Ovary (tissue), 9 donors: ENCODE results near the gene NAALAD2. TPM values are rescaled to one million over a fixed set of nuclear protein-coding genes. Genes with fewer than 3 reads are reported as not detected.
"Not testable (repeated sequence)": the region's sequence is repeated elsewhere in the genome, so short reads cannot be mapped to it uniquely, and the experiment has no call there.

Experiments used
- DNase-seq, 5 donors: peaks; one replicate each; pipeline ENCODE4 v3.0.0-alpha.2; 2019 to 2020
- H3K27ac ChIP-seq, 2 donors: fragments of 200-600 bp; one replicate each; pipeline versions ENCODE4 v1.5.1 to v1.8.0; 2019 to 2022
- H3K27me3 ChIP-seq: fragments of 200-600 bp; one replicate; pipeline ENCODE4 v1.8.0; 2022
- H3K36me3 ChIP-seq: fragments of 200-600 bp; sonication (generic); one replicate; pipeline ENCODE4 v1.5.1; 2019
- H3K4me1 ChIP-seq: one replicate; pipeline ENCODE4 v1.8.1; 2013; ENCODE audit warnings: mild to moderate bottlenecking, moderate library complexity; ENCODE audit not compliant: insufficient read depth
- H3K4me3 ChIP-seq: fragments of 200-600 bp; sonication (generic); one replicate; pipeline ENCODE4 v1.5.1; 2017
- H3K9me3 ChIP-seq, 2 donors: fragments of 200-600 bp in 1 of 2; sonication (generic) in 1 of 2; one replicate each; pipeline versions ENCODE4 v1.5.1 to v1.8.1; 2013 to 2019; ENCODE audit warnings: mild to moderate bottlenecking in 1 of 2, moderate library complexity in 1 of 2
- CTCF ChIP-seq, 3 donors: fragments of 450-650 bp in 2 of 3; fragments of 200-600 bp in 1 of 3; IDR thresholded peaks; one replicate each; pipeline versions ENCODE4 v1.5.1 to v1.8.0; 2016 to 2022; ENCODE audit warnings: antibody characterized with exemption in 3 of 3, mild to moderate bottlenecking in 1 of 3
- EP300 ChIP-seq: sonication (generic); formaldehyde crosslinking; IDR thresholded peaks from one replicate; pipeline ENCODE4 v1.6.1; 2017; ENCODE audit warnings: antibody characterized with exemption
- POLR2A ChIP-seq: fragments of 450-650 bp; IDR thresholded peaks from one replicate; pipeline ENCODE4 v1.6.1; 2017; ENCODE audit warnings: antibody characterized with exemption, mild to moderate bottlenecking, moderate library complexity
- WGBS, 3 donors: extraction: QIAGEN DNeasy Blood & Tissue Kit in 1 of 3; methylation state at CpG; one replicate each; pipeline versions ENCODE4 v1.1.5 to v1.1.7; 2013 to 2017; 5-methylcytosine and 5-hydroxymethylcytosine counted together
- intact Hi-C, 4 donors: fragments of 100-400 bp; cut with DNase I; formaldehyde crosslinking; loops; one replicate each; pipeline versions ENCODE4 v1.11.0 to v1.15.1; 2022 to 2023
- polyA plus RNA-seq, 2 donors: library from polyadenylated mRNA; stranded (reverse); fragments of 200-250 nt in 1 of 2; fragments of 350-450 nt in 1 of 2; fragmentation: Illumina TruSeq in 1 of 2; extraction: RNeasy Lipid Tissue Mini Kit (QIAGEN cat#74804) in 1 of 2; gene quantifications; one replicate each; pipeline ENCODE4 v1.2.3, GENCODE V29; 2013 to 2014
- small RNA-seq: library from RNA; depleted of rRNA; stranded (forward); fragments of <200 nt; gene quantifications from one replicate; pipeline ENCODE3, GENCODE V24; 2016
- total RNA-seq, 7 donors: library from RNA; depleted of rRNA in 2 of 7; stranded (reverse); fragments of >200 nt in 2 of 7; fragmentation: NEBNext Ultra II Directional in 3 of 7; extraction: Animal tissue kit (Norgen Biotek cat#: 25700) in 3 of 7; gene quantifications; one replicate each; pipeline versions ENCODE4 v1.1.0 to v1.2.4, GENCODE V29; 2016 to 2023
- donor health status: DM: no; HTN: no; CAD: no; lungs with moderate emphysema.
- donor health status: DM: no; HTN: no; CAD: no.
- donor health status: Bipolar disorder and iron deficiency.
- donor health status: DM: yes; HTN: yes; CAD: no.
- donor health status: DM: no; HTN: no; CAD: no.
- donor health status: DM: yes; HTN: yes; CAD: no.

The NAALAD2 gene
- total and polyA plus RNA-seq, 9 donors = 3.2 to 17.5 (median 4.6) TPM

- intact Hi-C loops = no loop called here
- no peak for TF ChIP-seq POLR2A
- TF ChIP-seq CTCF (IDR thresholded peaks at IDR 0.05) = no peak
- Histone ChIP-seq H3K4me1 (no peaks in the 10 kb centered on the region), H3K27ac (no peak overlapping the region), H3K36me3 (no peaks in the 10 kb centered on the region), H3K27me3 (no peaks in the 10 kb centered on the region), H3K4me3 (no peak overlapping the region), H3K9me3 (no peaks in the 10 kb centered on the region)
- 16 to 30% (median 23%) methylated on average over 4 of the region's 4 CpGs for WGBS, 3 donors
- no peak for DNase-seq
These were observed 101.1 kb downstream of the NAALAD2 start for GRCh38 chr11:90235526-90235925.

GRCh38 chr11:90237004-90237403 lies 102.5 kb downstream of the NAALAD2 start:
- no peak overlapping the region for H3K4me3 ChIP-seq
- whole genome bisulfite sequencing, 3 donors = 89 to 93% (median 92%) methylated on average over 4 of the region's 4 CpGs

GRCh38 chr11:90239967-90240636 lies 105.6 kb downstream of the NAALAD2 start:
- intact Hi-C loops, H3K36me3 ChIP-seq: not testable (repeated sequence)
- WGBS, 3 donors = 85 to 94% (median 91%) methylated on average over 18 to 20 of the region's 20 CpGs

More at GRCh38 chr11:90237004-90237403, 102.5 kb downstream of the NAALAD2 start:
- DNase-seq = no peak
- Histone ChIP-seq H3K4me1 (no peaks in the 10 kb centered on the region), H3K27ac (no peak overlapping the region), H3K27me3 (no peaks in the 10 kb centered on the region), H3K9me3 (no peaks in the 10 kb centered on the region), H3K36me3 (no peaks in the 10 kb centered on the region)
- no peak for TF ChIP-seq EP300
- no peak for TF ChIP-seq CTCF (IDR thresholded peaks at IDR 0.05)
- no peak for TF ChIP-seq POLR2A
- intact Hi-C loops = no loop called here

GRCh38 chr11:90241414-90241813 lies 107.0 kb downstream of the NAALAD2 start:
- TF ChIP-seq CTCF (IDR thresholded peaks at IDR 0.05) = no peak
- TF ChIP-seq POLR2A = no peak
- TF ChIP-seq EP300 = no peak
- Histone ChIP-seq H3K27me3 (no peaks in the 10 kb centered on the region), H3K36me3 (no peaks in the 10 kb centered on the region), H3K27ac (no peak overlapping the region), H3K4me1 (no peaks in the 10 kb centered on the region), H3K4me3 (no peak overlapping the region), H3K9me3 (no peaks in the 10 kb centered on the region)
- no peak for DNase-seq
- intact Hi-C loops = no loop called here
- 68 to 94% (median 93%) methylated on average over 4 of the region's 4 CpGs for WGBS, 3 donors

More at GRCh38 chr11:90239967-90240636, 105.6 kb downstream of the NAALAD2 start:
- not testable (repeated sequence) for DNase-seq, H3K4me3 ChIP-seq, H3K27me3 ChIP-seq, H3K27ac ChIP-seq, H3K4me1 ChIP-seq, H3K9me3 ChIP-seq

Small RNA genes within 50 kb of the gene (small RNA-seq; reads per million reads assigned to genes)
- gene RF00275 = not detected

Other genes starting within 250 kb of the NAALAD2 start
- not detected for gene TRIM49D1, start 212.4 kb upstream of the NAALAD2 start, total RNA-seq
- gene TRIM49D1, start 212.4 kb upstream of the NAALAD2 start, polyA plus RNA-seq = not detected
- gene TRIM49D2, start 210.6 kb upstream of the NAALAD2 start, total RNA-seq = not detected
- not detected for gene TRIM49D2, start 210.6 kb upstream of the NAALAD2 start, polyA plus RNA-seq
- not detected for gene TRIM64, start 168.6 kb upstream of the NAALAD2 start, total RNA-seq
- not detected for gene TRIM64, start 168.6 kb upstream of the NAALAD2 start, polyA plus RNA-seq
- not detected for gene TRIM49C, start 103.6 kb upstream of the NAALAD2 start, total RNA-seq
- not detected for gene TRIM49C, start 103.6 kb upstream of the NAALAD2 start, polyA plus RNA-seq
- gene UBTFL1, start 48.7 kb upstream of the NAALAD2 start, total RNA-seq = not detected
- gene UBTFL1, start 48.7 kb upstream of the NAALAD2 start, polyA plus RNA-seq = not detected
- 10 to 100 TPM; 24.3 to 51.1 (median 34.3) TPM for gene CHORDC1, start 88.4 kb downstream of the NAALAD2 start, total RNA-seq
- gene CHORDC1, start 88.4 kb downstream of the NAALAD2 start, polyA plus RNA-seq = 10 to 100 TPM; 22.0 to 28.6 TPM